Smooth muscle cell (in vitro differentiated cells): ENCODE results near the gene PCIF1. TPM values are rescaled to one million over a fixed set of nuclear protein-coding genes. Genes with fewer than 3 reads are reported as not detected.

Experiments used
- DNase-seq: peaks from one replicate; lab custom pipeline; 2025; ENCODE audit not compliant: unreplicated experiment; lab: John Stamatoyannopoulos, UW
- H2AFZ ChIP-seq: fragments of 200-600 bp; sonication (generic); 2 replicates; pipeline ENCODE4 v1.6.0; 2016; ENCODE audit warnings: antibody characterized with exemption, low read depth, mild to moderate bottlenecking
- H3F3A ChIP-seq: fragments of 200-600 bp; sonication (generic); 2 replicates; pipeline ENCODE4 v1.6.0; 2017; ENCODE audit warnings: antibody characterized with exemption, low read depth
- H3K27ac ChIP-seq: fragments of 200-600 bp; sonication (generic); 2 replicates; pipeline ENCODE4 v1.5.1; 2016; ENCODE audit warnings: low read depth, mild to moderate bottlenecking
- H3K27me3 ChIP-seq: fragments of 200-600 bp; sonication (generic); 2 replicates; pipeline ENCODE4 v1.6.1; 2016; ENCODE audit warnings: low read depth, mild to moderate bottlenecking
- H3K36me3 ChIP-seq: fragments of 200-600 bp; sonication (generic); 2 replicates; pipeline ENCODE4 v1.5.1; 2016; ENCODE audit warnings: low read depth
- H3K4me1 ChIP-seq: fragments of 200-600 bp; sonication (generic); 2 replicates; pipeline ENCODE4 v1.5.1; 2016; ENCODE audit warnings: low read depth
- H3K4me2 ChIP-seq: fragments of 200-600 bp; sonication (generic); 2 replicates; pipeline ENCODE4 v1.6.0; 2016; ENCODE audit warnings: mild to moderate bottlenecking
- H3K4me3 ChIP-seq: fragments of 200-600 bp; sonication (generic); 2 replicates; pipeline ENCODE4 v1.5.1; 2016; ENCODE audit warnings: mild to moderate bottlenecking
- H3K79me2 ChIP-seq: fragments of 200-600 bp; sonication (generic); 2 replicates; pipeline ENCODE4 v1.6.0; 2016; ENCODE audit warnings: low read depth, mild to moderate bottlenecking
- H3K9ac ChIP-seq: fragments of 200-600 bp; sonication (generic); 2 replicates; pipeline ENCODE4 v1.6.0; 2016; ENCODE audit warnings: low read depth
- H3K9me3 ChIP-seq: fragments of 200-600 bp; sonication (generic); replicated peaks from 2 replicates; pipeline ENCODE4 v1.5.1; 2016; ENCODE audit warnings: low read depth
- H4K20me1 ChIP-seq: fragments of 200-600 bp; sonication (generic); 2 replicates; pipeline ENCODE4 v1.6.0; 2016; ENCODE audit warnings: low read depth
- CTCF ChIP-seq: fragments of 200-600 bp; sonication (generic); IDR thresholded peaks from 2 replicates; pipeline ENCODE4 v1.5.1; 2017; ENCODE audit warnings: borderline replicate concordance, mild to moderate bottlenecking, antibody characterized with exemption; ENCODE audit not compliant: insufficient read depth, poor library complexity, severe bottlenecking
- WGBS: methylation state at CpG from one replicate; pipeline ENCODE4 v1.1.7; 2016; ENCODE audit warnings: low lambda C conversion rate; 5-methylcytosine and 5-hydroxymethylcytosine counted together
- polyA plus RNA-seq: library from polyadenylated mRNA; unstranded; fragments of >200 nt; fragmentation: Nextera tagmentation; extraction: Ambion mirVana; gene quantifications from 2 replicates; pipeline ENCODE4 v1.2.1, GENCODE V29; 2016
- total RNA-seq: library from RNA; depleted of rRNA; stranded (reverse); fragments of >200 nt; gene quantifications from 2 replicates; pipeline ENCODE4 v1.2.3, GENCODE V29; 2014

Gene PCIF1
- total and polyA plus RNA-seq, 2 experiments from 2014 or later: 13.5 to 38.9 TPM

- Histone ChIP-seq H2AFZ (no peak overlapping the region), H3K4me1 (peaks cover 6% of the 10 kb centered on the region), H4K20me1 (no peaks in the 10 kb centered on the region), H3K27ac (peak overlapping the region; percentile 67), H3K27me3 (no peaks in the 10 kb centered on the region), H3K9me3 (no peaks in the 10 kb centered on the region), H3F3A (peaks cover 9% of the 10 kb centered on the region), H3K9ac (peak overlapping the region; percentile 83), H3K79me2 (peaks cover 5% of the 10 kb centered on the region), H3K4me2 (peak overlapping the region; percentile 98), H3K4me3 (peak overlapping the region; percentile 84), H3K36me3 (no peaks in the 10 kb centered on the region)
- TF ChIP-seq CTCF: no peak
- 87% methylated on average over 9 of the region's 9 CpGs for WGBS
- no peak for DNase-seq
Observed at GRCh38 chr20:45892049-45892825, 42.2 kb upstream of the PCIF1 start.

GRCh38 chr20:45892828-45893500, 41.5 kb upstream of the PCIF1 start:
- Histone ChIP-seq H3K79me2 (peaks cover 5% of the 10 kb centered on the region), H3K9ac (no peak overlapping the region), H3F3A (peaks cover 9% of the 10 kb centered on the region), H3K36me3 (no peaks in the 10 kb centered on the region), H3K27me3 (no peaks in the 10 kb centered on the region), H3K4me2 (no peak overlapping the region), H3K27ac (no peak overlapping the region), H3K9me3 (no peaks in the 10 kb centered on the region), H2AFZ (no peak overlapping the region), H3K4me1 (peaks cover 6% of the 10 kb centered on the region), H3K4me3 (no peak overlapping the region), H4K20me1 (no peaks in the 10 kb centered on the region)
- 96% methylated on average over 4 of the region's 4 CpGs for WGBS
- no peak for TF ChIP-seq CTCF
- DNase-seq: no peak

GRCh38 chr20:45893831-45894230, 40.7 kb upstream of the PCIF1 start:
- H3K27me3 ChIP-seq: no peaks in the 10 kb centered on the region
- peaks cover 9% of the 10 kb centered on the region for H3F3A ChIP-seq
- peaks cover 6% of the 10 kb centered on the region for H3K4me1 ChIP-seq
- TF ChIP-seq CTCF: no peak
- H3K4me3 ChIP-seq: no peak overlapping the region
- H3K79me2 ChIP-seq: peaks cover 5% of the 10 kb centered on the region
- no peak overlapping the region for H3K4me2 ChIP-seq
- no peak for DNase-seq
- H3K9me3 ChIP-seq: no peaks in the 10 kb centered on the region
- no peak overlapping the region for H3K9ac ChIP-seq
- H3K36me3 ChIP-seq: no peaks in the 10 kb centered on the region
- no peaks in the 10 kb centered on the region for H4K20me1 ChIP-seq
- 94% methylated on average over 4 of the region's 4 CpGs for WGBS
- H2AFZ ChIP-seq: no peak overlapping the region
- H3K27ac ChIP-seq: no peak overlapping the region
